IPS-18c (cell line): ENCODE data around the gene ZFAND2B.

Experiments used
- H3K4me3 ChIP-seq: 2 replicates; pipeline ENCODE4 v1.7.0; 2013; ENCODE audit warnings: low read depth, mild to moderate bottlenecking, low read length, moderate library complexity; ENCODE audit not compliant: insufficient read depth
- H3K9me3 ChIP-seq: one replicate; pipeline ENCODE4 v1.6.1; 2013; ENCODE audit warnings: mild to moderate bottlenecking, low read length, moderate library complexity; ENCODE audit not compliant: control insufficient read depth, insufficient read depth

ZFAND2B gene

DNA sequence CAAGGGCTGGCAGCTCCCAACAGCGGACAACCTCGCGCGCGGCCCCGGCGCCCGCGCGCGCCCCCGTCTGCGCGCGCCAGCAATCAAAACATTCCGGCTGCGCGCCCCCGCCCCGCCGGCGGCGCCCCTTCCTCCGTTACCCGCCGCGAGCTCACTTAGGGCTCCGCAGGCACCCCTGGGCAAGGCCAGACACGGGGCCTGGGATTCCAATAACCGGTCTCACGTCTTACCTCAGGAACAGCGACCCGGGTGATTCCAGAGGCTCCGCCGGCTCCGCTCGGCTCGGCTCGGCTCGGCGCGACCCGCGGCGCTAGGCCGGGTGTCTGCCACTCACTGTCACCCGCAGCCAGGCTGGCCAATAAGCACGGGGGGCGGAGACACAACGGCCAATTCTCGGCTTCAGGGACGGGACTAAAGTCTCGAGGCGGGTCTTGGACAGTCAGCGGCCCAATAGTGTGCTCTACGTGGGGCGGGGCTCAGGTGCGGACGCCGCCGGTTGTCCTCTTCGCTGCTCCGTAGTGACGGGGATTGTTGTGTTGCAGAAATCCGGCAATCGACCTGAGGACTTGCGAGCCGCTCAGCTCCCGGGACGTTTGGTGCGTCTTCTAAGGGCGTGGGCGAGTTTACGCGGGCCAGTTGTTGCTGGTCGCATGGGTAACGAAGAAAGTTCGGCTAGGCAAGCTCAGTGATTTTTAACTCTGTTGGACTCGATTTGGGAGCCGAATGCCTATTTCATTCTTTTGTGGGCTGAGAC lies 22.9 kb downstream of the ZFAND2B start, which contains the start of the genes ANKZF1 and ATG9A:
ANKZF1 (plus strand) TSS at position 502 of the 754 bp plus-strand sequence. CDS start 452 bp downstream, outside the sequence.
ATG9A (minus strand) TSS at position 332 of the 754 bp plus-strand sequence. CDS start 1,612 bp downstream, outside the sequence.
- H3K4me3 ChIP-seq = peak within 1 kb of the TSS; percentile 88

GRCh38 chr2:219230059-219230540 lies 23.5 kb downstream of the ZFAND2B start:
- no peaks in the 10 kb centered on the region for H3K9me3 ChIP-seq

More for the DNA sequence above, 22.9 kb downstream of the ZFAND2B start, which contains the start of the genes ANKZF1 and ATG9A:
- no peaks in the 10 kb centered on the region for H3K9me3 ChIP-seq

GRCh38 chr2:219234331-219234730 lies 27.7 kb downstream of the ZFAND2B start:
- H3K9me3 ChIP-seq = peaks cover 2% of the 10 kb centered on the region
- no peak overlapping the region for H3K4me3 ChIP-seq

More at GRCh38 chr2:219230059-219230540, 23.5 kb downstream of the ZFAND2B start:
- peak overlapping the region; percentile 88 for H3K4me3 ChIP-seq

DNA sequence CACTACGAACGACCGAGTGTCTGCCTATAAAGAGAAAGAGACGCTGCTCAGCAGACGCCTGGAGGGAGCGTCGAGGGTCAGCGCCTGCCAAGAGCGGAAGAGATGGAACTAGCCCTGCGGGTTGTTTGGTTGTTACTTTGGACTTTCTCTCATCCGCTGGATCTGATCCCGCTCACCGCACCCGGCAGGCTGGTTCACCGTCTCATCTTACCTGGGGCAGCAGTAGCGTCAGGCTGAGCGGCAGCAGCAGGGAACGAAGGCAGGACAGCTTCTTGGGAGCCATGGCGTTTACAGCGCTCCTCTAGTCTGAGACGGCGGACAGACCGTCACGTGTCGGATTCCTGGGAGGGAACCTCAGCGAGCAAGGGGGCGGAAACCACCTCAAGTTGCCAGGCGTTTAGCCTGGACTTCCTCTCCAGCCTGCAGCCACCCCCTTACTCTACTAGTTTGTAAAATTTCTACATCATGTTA lies 36.7 kb downstream of the ZFAND2B start:
- no peak overlapping the region for H3K4me3 ChIP-seq
- no peaks in the 10 kb centered on the region for H3K9me3 ChIP-seq

- no peaks in the 10 kb centered on the region for H3K9me3 ChIP-seq
- peak overlapping the region; percentile 85 for H3K4me3 ChIP-seq
These were observed 38.2 kb downstream of the ZFAND2B start for GRCh38 chr2:219244789-219245147.

- H3K4me3 ChIP-seq = peak within 1 kb of the TSS; percentile 85
- no peaks in the 10 kb centered on the region for H3K9me3 ChIP-seq
These were observed 38.7 kb downstream of the ZFAND2B start, which contains the start of the genes GLB1L and STK16 for GRCh38 chr2:219245148-219245898. Gene GLB1L (minus strand): TSS chr2:219245444. CDS start chr2:219243573, 1,871 bp downstream. Gene STK16 (plus strand): TSS chr2:219245479. CDS start chr2:219246000, 521 bp downstream.

DNA sequence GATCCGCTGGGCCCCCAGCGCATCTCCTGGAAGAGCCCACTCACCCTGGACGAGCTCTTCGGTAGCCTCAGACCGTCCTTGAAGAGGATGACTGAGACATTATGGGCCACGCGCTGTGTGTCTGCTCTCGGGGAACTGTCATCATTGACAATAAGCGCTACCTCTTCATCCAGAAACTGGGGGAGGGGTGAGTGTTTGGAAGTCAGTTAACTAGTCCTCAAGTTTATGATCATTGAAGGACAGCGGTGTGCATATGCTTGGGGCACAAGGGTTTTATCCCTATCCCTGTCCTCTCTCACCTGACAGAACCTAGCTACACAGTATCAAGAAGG lies 39.3 kb downstream of the ZFAND2B start:
- Histone ChIP-seq H3K4me3 (peak overlapping the region; percentile 85), H3K9me3 (no peaks in the 10 kb centered on the region)

DNA sequence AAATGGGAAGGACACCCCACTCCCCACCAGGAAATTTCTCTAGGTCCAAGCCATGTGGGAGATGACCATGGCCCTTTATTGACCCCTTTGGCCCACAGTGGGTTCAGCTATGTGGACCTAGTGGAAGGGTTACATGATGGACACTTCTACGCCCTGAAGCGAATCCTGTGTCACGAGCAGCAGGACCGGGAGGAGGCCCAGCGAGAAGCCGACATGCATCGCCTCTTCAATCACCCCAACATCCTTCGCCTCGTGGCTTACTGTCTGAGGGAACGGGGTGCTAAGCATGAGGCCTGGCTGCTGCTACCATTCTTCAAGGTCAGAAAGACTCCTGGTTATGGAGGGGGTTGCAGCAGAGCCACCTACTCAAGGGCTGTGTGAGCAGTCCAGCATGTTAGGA lies 40.0 kb downstream of the ZFAND2B start:
- H3K4me3 ChIP-seq = no peak overlapping the region

DNA sequence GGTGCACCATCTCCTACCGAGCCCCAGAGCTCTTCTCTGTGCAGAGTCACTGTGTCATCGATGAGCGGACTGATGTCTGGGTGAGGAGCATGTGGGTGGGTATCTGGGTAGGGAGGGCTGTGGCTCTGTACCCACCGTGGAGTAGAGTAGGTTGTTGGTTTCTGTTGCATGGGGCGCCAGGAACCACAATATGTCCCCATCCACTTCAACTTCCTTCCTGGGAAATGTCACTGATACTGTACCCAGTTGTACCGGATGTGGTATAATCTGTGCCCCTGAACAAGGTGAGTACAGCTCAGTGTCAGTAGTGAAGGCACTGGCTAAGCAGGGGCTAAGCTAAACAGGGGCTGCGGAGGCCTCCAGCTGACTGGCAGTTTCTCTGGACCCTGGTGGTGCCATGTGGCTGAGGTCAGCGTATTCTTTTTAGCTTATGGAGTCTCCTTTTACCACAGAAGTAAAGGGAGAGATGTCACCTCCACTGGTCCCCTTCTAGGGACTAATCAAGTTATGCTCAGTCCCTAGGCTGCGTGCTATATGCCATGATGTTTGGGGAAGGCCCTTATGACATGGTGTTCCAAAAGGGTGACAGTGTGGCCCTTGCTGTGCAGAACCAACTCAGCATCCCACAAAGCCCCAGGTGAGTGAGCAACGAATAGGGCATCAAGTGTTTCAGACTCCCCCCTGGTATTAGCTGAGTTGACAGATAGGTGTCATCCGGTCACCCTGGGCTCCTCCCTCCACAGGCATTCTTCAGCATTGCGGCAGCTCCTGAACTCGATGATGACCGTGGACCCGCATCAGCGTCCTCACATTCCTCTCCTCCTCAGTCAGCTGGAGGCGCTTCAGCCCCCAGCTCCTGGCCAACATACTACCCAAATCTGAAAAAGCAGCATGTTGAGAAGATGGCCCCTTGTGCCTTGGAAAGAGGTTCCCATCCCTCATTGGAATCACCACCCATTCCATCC lies 41.4 kb downstream of the ZFAND2B start:
- Histone ChIP-seq H3K9me3 (no peaks in the 10 kb centered on the region), H3K4me3 (no peak overlapping the region)

More for the DNA sequence above, 40.0 kb downstream of the ZFAND2B start:
- no peaks in the 10 kb centered on the region for H3K9me3 ChIP-seq

GRCh38 chr2:219248845-219249202 lies 42.2 kb downstream of the ZFAND2B start:
- no peak overlapping the region for H3K4me3 ChIP-seq
- H3K9me3 ChIP-seq = no peaks in the 10 kb centered on the region

DNA sequence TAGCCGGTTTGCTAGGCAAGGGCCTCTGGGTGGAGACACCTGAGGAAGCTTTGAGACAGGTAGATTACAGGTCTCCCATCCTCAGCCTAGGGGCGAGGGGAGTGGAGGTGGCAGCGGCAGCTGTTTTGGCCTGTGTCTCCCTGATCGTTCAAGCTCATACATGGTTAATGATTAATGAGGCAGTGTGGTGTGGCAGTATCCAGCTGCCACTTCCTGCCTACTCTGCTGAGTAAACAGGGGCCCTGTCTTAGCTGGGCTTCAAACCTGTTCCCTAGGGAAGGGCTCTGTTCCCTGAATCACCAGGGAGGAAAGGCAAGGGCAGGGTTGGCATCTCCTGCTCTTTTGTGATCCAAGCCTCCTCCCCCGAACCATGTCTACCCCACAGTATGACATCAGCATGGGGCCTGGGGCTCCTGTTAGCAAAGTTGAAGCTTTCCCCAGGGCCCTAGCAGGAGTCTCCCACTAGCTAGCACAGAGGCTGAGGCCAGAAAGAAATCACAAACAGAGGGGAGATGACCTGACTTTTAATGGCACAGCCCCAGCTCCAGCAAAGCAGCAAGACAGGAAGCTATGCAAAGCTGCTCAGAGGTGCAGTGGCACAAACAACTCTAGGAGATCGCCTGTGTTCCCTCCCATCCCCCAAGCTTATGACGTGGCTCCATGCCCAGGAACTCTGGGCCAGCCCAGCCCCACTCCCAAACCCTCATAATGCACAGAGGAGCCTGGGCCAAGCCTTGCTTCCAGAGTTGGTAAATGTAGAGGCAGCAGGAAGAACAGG lies 42.8 kb downstream of the ZFAND2B start:
- no peak overlapping the region for H3K4me3 ChIP-seq

GRCh38 chr2:219250049-219250781 lies 43.6 kb downstream of the ZFAND2B start:
- no peak overlapping the region for H3K4me3 ChIP-seq
- no peaks in the 10 kb centered on the region for H3K9me3 ChIP-seq

More for the DNA sequence above, 42.8 kb downstream of the ZFAND2B start:
- H3K9me3 ChIP-seq = no peaks in the 10 kb centered on the region

GRCh38 chr2:219251656-219252055 lies 45.1 kb downstream of the ZFAND2B start:
- Histone ChIP-seq H3K4me3 (no peak overlapping the region), H3K9me3 (no peaks in the 10 kb centered on the region)

DNA sequence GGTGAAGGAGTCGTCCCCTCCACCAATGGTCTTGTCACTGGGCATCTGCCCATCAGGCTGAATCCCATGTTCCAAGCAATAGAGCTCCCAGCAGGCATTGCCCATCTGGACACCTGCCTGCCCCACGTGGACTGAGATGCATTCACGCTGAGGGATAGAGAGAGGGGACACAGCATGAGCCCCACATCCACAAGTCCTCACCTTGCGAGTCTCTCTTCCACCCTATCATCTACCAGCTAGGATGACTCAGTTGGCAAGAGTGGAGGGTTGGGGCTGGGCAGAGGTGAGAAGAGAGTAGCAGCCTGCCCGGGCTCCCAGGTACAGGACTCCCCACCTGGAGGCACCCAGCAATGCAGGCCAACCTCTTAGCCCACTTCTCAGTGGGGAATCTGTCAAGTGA lies 45.5 kb downstream of the ZFAND2B start:
- Histone ChIP-seq H3K4me3 (no peak overlapping the region), H3K9me3 (no peaks in the 10 kb centered on the region)

DNA sequence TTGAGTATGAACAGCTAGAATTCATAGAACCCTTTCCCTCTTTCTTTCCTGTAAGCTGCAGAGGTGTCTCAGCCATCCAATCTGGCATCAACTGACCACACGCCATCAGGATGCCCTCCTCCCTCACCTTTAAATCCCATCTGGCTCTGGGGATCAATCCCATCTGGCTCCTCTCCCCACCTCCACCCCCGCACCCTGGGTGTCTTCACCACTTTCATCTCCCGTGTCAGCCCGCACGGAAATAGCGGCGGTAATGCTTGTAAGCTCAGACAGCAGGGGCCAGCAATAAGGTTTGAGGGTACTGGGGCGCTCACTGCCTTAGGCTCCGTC lies 46.0 kb downstream of the ZFAND2B start:
- Histone ChIP-seq H3K4me3 (peak overlapping the region; percentile 45), H3K9me3 (no peaks in the 10 kb centered on the region)
